CD14-positive monocyte (primary cell): ENCODE measurements around the gene C22orf23. TPM values are rescaled to one million over a fixed set of nuclear protein-coding genes. Genes with fewer than 3 reads are reported as not detected.

Experiments used
- DNase-seq, 3 donors: peaks; one replicate each; pipeline ENCODE4 v3.0.0-alpha.2; 2011 to 2022
- H2AFZ ChIP-seq: 2 replicates; pipeline ENCODE4 v1.6.0; 2012; ENCODE audit warnings: mild to moderate bottlenecking, low read depth, low read length, inconsistent platforms; ENCODE audit not compliant: insufficient read depth, poor library complexity, severe bottlenecking
- H3K27ac ChIP-seq, 2 donors: 1 replicate in 1 of 2; 2 replicates in 1 of 2; pipeline ENCODE4 v1.5.1; 2012 to 2013; ENCODE audit warnings: low read length in 2 of 2, control low read depth in 1 of 2, inconsistent platforms in 1 of 2, low read depth in 1 of 2, mild to moderate bottlenecking in 1 of 2
- H3K27me3 ChIP-seq, 2 donors: one replicate each; pipeline versions ENCODE4 v1.6.0 to v1.6.1; 2011 to 2013; ENCODE audit warnings: low read length in 2 of 2; ENCODE audit not compliant: control insufficient read depth in 2 of 2, insufficient read depth in 2 of 2
- H3K36me3 ChIP-seq, 2 donors: replicated peaks in 1 of 2; 1 replicate in 1 of 2; 2 replicates in 1 of 2; pipeline versions ENCODE4 v1.5.1 to v1.6.1; 2012 to 2013; ENCODE audit warnings: low read length in 2 of 2, control low read depth in 1 of 2, inconsistent platforms in 1 of 2, mild to moderate bottlenecking in 1 of 2; ENCODE audit not compliant: insufficient read depth in 2 of 2, control insufficient read depth in 1 of 2
- H3K4me1 ChIP-seq, 2 donors: 1 replicate in 1 of 2; 2 replicates in 1 of 2; pipeline versions ENCODE4 v1.5.1 to v1.6.1; 2012 to 2013; ENCODE audit warnings: low read length in 2 of 2, control low read depth in 1 of 2, inconsistent platforms in 1 of 2, mild to moderate bottlenecking in 1 of 2, moderate library complexity in 1 of 2; ENCODE audit not compliant: insufficient read depth in 2 of 2, control insufficient read depth in 1 of 2
- H3K4me2 ChIP-seq: replicated peaks from 2 replicates; pipeline ENCODE3; 2012; ENCODE audit warnings: low read length, moderate library complexity, mild to moderate bottlenecking; ENCODE audit not compliant: poor library complexity, severe bottlenecking; ENCODE audit errors: extremely low read depth
- H3K4me3 ChIP-seq, 3 experiments: fragments of 200-600 bp in 1 of 3; sonication (generic) in 1 of 3; replicated peaks in 1 of 3; 1 replicate in 2 of 3; 2 replicates in 1 of 3; pipeline ENCODE4 v1.5.1; 2011 to 2013; ENCODE audit warnings: low read length in 3 of 3, mild to moderate bottlenecking in 3 of 3, control low read depth in 2 of 3, low read depth in 2 of 3, inconsistent platforms in 1 of 3, moderate library complexity in 1 of 3
- H3K79me2 ChIP-seq: 2 replicates; pipeline ENCODE4 v1.6.0; 2012; ENCODE audit warnings: mild to moderate bottlenecking, control low read depth, inconsistent platforms, low read length, moderate library complexity; ENCODE audit not compliant: insufficient read depth
- H3K9ac ChIP-seq: 2 replicates; pipeline ENCODE4 v1.6.0; 2017; ENCODE audit warnings: low read length, mild to moderate bottlenecking; ENCODE audit not compliant: insufficient read depth, poor library complexity, severe bottlenecking
- H3K9me3 ChIP-seq, 2 donors: replicated peaks in 1 of 2; 1 replicate in 1 of 2; 2 replicates in 1 of 2; pipeline versions ENCODE4 v1.5.1 to v1.6.1; 2012 to 2013; ENCODE audit warnings: low read length in 2 of 2, control low read depth in 1 of 2; ENCODE audit not compliant: control insufficient read depth in 1 of 2, insufficient read depth in 1 of 2
- H4K20me1 ChIP-seq: 2 replicates; pipeline ENCODE4 v1.6.0; 2012; ENCODE audit warnings: mild to moderate bottlenecking, low read length, control low read depth, moderate library complexity; ENCODE audit not compliant: insufficient read depth
- H3K27ac Mint-ChIP-seq, 7 donors: one replicate each; pipeline ENCODE4 v1.8.0; 2020; ENCODE audit warnings: mild to moderate bottlenecking in 7 of 7, mixed read lengths in 7 of 7, moderate library complexity in 6 of 7, inconsistent platforms in 2 of 7
- H3K27me3 Mint-ChIP-seq, 3 donors: one replicate each; pipeline ENCODE4 v1.8.0; 2021 to 2022; ENCODE audit warnings: low read depth in 3 of 3, mild to moderate bottlenecking in 3 of 3, mixed read lengths in 3 of 3, moderate library complexity in 3 of 3, inconsistent platforms in 1 of 3
- H3K36me3 Mint-ChIP-seq, 2 donors: one replicate each; pipeline ENCODE4 v1.8.0; 2020; ENCODE audit warnings: mixed read lengths in 2 of 2, inconsistent platforms in 1 of 2, mild to moderate bottlenecking in 1 of 2
- H3K4me1 Mint-ChIP-seq: one replicate; pipeline ENCODE4 v1.8.0; 2020; ENCODE audit warnings: mild to moderate bottlenecking, mixed read lengths
- H3K4me3 Mint-ChIP-seq, 2 donors: one replicate each; pipeline ENCODE4 v1.8.0; 2020; ENCODE audit warnings: mild to moderate bottlenecking in 2 of 2, mixed read lengths in 2 of 2, moderate library complexity in 1 of 2
- H3K9me3 Mint-ChIP-seq, 7 donors: one replicate each; pipeline ENCODE4 v1.8.0; 2020 to 2022; ENCODE audit warnings: mixed read lengths in 7 of 7, mild to moderate bottlenecking in 6 of 7, moderate library complexity in 6 of 7, inconsistent platforms in 2 of 7
- WGBS: methylation state at CpG from one replicate; pipeline ENCODE4 v1.1.5; 2013; ENCODE audit warnings: missing lambda C conversion rate; ENCODE audit not compliant: insufficient coverage; 5-methylcytosine and 5-hydroxymethylcytosine counted together
- intact Hi-C, 2 donors: fragments of 100-400 bp; cut with micrococcal nuclease; formaldehyde crosslinking; loops; one replicate each; pipeline versions ENCODE4 v1.15.0 to v1.15.1; 2023
- polyA plus RNA-seq, 3 donors: library from polyadenylated mRNA; depleted of rRNA in 1 of 3; unstranded in 2 of 3; stranded (reverse) in 1 of 3; fragments of 300-500 nt in 2 of 3; fragments of >200 nt in 1 of 3; fragmentation: Illumina TruSeq in 2 of 3; gene quantifications; 1 replicate in 2 of 3; 2 replicates in 1 of 3; pipeline ENCODE4 v1.2.3, GENCODE V29; 2012 to 2021
- TF ChIP-seq, protein P1 (sequence below): fragments of 200-600 bp; IDR thresholded peaks from one replicate; pipeline ENCODE4 v1.8.0; 2022; ENCODE audit warnings: antibody characterized with exemption, mild to moderate bottlenecking

Gene C22orf23
- polyA plus RNA-seq, 3 donors: not detected

DNA sequence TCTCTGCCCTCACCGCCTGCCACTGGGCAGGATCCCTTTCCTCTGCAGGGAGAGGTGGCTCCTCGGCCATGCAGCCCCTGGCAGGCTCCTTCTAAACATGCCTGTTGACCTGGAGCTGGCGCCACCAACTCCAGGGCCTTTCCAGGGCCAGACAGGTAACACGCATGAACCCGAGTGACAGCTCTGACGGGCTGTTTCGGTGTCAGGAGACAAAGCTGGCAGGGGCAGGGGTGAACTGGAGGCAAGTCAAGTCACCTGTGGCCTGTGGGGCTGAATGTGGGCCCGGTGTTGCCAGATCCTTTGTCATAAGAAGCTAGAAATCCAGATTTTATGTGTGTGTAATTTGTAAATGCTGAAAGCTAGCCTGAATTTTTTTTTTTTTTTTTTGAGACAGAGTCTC lies 11.3 kb downstream of the C22orf23 start:
- Histone ChIP-seq H3K4me1 (peaks cover 7 to 10% of the 10 kb centered on the region in 2 donors), H3K4me2 (no peak overlapping the region), H3K9ac (no peak overlapping the region), H3K27me3 (no peaks in the 10 kb centered on the region), H3K4me3 (no peak overlapping the region), H2AFZ (no peak overlapping the region), H3K27ac (no peak overlapping the region), H4K20me1 (no peaks in the 10 kb centered on the region), H3K36me3 (peaks cover 18 to 25% of the 10 kb centered on the region in 2 donors), H3K79me2 (no peaks in the 10 kb centered on the region), H3K9me3 (no peaks in the 10 kb centered on the region)
- no peak overlapping the region for H3K4me3 Mint-ChIP-seq
- H3K36me3 Mint-ChIP-seq: peaks cover 20 to 41% of the 10 kb centered on the region in 2 donors
- peak overlapping the region in 1 of 7 donors; percentile 23 for H3K27ac Mint-ChIP-seq
- H3K27me3 Mint-ChIP-seq: peaks cover 0 to 2% (median 1%) of the 10 kb centered on the region in 3 donors
- WGBS: 97% methylated on average over 8 of the region's 8 CpGs
- peaks cover 7% of the 10 kb centered on the region for H3K4me1 Mint-ChIP-seq
- peaks cover 0 to under 1% (median 0%) of the 10 kb centered on the region in 7 donors for H3K9me3 Mint-ChIP-seq
- DNase-seq: no peak
- TF ChIP-seq, protein P1, sequence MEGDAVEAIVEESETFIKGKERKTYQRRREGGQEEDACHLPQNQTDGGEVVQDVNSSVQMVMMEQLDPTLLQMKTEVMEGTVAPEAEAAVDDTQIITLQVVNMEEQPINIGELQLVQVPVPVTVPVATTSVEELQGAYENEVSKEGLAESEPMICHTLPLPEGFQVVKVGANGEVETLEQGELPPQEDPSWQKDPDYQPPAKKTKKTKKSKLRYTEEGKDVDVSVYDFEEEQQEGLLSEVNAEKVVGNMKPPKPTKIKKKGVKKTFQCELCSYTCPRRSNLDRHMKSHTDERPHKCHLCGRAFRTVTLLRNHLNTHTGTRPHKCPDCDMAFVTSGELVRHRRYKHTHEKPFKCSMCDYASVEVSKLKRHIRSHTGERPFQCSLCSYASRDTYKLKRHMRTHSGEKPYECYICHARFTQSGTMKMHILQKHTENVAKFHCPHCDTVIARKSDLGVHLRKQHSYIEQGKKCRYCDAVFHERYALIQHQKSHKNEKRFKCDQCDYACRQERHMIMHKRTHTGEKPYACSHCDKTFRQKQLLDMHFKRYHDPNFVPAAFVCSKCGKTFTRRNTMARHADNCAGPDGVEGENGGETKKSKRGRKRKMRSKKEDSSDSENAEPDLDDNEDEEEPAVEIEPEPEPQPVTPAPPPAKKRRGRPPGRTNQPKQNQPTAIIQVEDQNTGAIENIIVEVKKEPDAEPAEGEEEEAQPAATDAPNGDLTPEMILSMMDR: no peak
- intact Hi-C loops: no loop called here

DNA sequence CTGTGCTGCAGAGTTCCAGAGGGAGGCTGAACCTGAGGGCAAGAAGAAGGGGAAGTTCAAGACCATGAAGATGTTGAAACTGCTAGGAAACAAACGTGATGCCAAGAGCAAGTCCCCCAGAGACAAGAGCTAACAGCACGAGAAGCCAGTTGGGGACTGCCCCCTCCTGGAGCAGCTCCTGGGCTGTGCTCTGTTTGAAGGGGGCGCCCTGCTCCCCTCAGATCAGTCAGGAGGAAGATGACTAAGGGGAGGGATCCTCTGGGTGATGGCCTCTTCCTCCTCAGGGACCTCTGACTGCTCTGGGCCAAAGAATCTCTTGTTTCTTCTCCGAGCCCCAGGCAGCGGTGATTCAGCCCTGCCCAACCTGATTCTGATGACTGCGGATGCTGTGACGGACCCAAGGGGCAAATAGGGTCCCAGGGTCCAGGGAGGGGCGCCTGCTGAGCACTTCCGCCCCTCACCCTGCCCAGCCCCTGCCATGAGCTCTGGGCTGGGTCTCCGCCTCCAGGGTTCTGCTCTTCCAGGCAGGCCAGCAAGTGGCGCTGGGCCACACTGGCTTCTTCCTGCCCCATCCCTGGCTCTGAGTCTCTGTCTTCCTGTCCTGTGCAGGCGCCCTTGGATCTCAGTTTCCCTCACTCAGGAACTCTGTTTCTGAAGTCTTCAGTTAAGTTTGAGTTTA lies 12.6 kb downstream of the C22orf23 start:
- H3K9me3 ChIP-seq: no peaks in the 10 kb centered on the region
- no peaks in the 10 kb centered on the region for H4K20me1 ChIP-seq
- Mint-ChIP-seq H3K36me3 (peaks cover 25 to 48% of the 10 kb centered on the region in 2 donors), H3K27me3 (peaks cover 0 to 2% (median 0%) of the 10 kb centered on the region in 3 donors), H3K27ac (peak overlapping the region; percentile 34 to 79 (median 55)), H3K4me1 (peaks cover 7% of the 10 kb centered on the region), H3K9me3 (no peaks in the 10 kb centered on the region), H3K4me3 (no peak overlapping the region)
- H3K4me3 ChIP-seq: no peak overlapping the region
- no peak overlapping the region for H2AFZ ChIP-seq
- no peak overlapping the region for H3K4me2 ChIP-seq
- H3K36me3 ChIP-seq: peaks cover 21 to 25% of the 10 kb centered on the region in 2 donors
- H3K9ac ChIP-seq: no peak overlapping the region
- TF ChIP-seq, protein P1: no peak
- H3K27me3 ChIP-seq: no peaks in the 10 kb centered on the region
- intact Hi-C loops: no loop called here
- DNase-seq: peak; percentile 2 to 54 (median 16)
- WGBS: 56% methylated on average over 11 of the region's 12 CpGs
- no peaks in the 10 kb centered on the region for H3K79me2 ChIP-seq
- H3K27ac ChIP-seq: peak overlapping the region; percentile 12 to 41
- peaks cover 7 to 10% of the 10 kb centered on the region in 2 donors for H3K4me1 ChIP-seq
